ENCODE data around the gene PIK3C2A. TPM values are rescaled to one million over a fixed set of nuclear protein-coding genes. Genes with fewer than 3 reads are reported as not detected.
"Not testable (repeated sequence)": the region's sequence is repeated elsewhere in the genome, so short reads cannot be mapped to it uniquely, and the experiment has no call there.

PIK3C2A gene
- total RNA-seq, 1 donor from 2014 or later = 48.3 TPM

DNA sequence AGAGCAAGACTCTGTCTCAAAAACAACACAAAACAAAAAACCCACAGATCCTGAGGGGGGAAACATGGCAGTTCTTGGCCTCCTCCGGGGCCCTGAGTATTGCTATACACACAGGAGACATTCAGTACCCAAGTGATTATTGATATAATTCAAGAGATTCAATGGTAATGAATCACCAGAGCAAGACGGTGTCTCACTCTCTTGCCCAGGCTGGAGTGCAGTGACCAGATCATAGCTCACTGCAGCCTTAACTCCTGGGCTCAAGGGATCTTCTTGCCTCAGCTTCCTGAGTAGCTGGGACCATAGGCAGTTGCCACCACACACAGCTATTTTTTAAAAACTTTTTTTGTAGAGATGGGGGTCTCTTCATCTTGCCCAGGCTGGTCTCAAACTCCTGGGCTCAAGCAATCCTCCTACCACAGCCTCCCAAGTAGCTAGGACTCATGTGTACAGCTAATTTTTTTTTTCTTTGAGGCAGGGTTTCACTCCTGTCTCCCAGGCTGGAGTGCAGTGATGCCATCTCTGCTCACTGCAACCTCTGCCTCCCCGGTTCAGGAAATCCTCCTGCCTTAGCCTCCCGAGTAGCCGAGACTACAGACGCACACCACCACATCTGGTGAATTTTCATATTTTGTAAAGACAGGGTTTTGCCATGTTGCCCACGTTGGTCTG, 21.8 kb upstream of the PIK3C2A start:
- TF ChIP-seq, protein P1, sequence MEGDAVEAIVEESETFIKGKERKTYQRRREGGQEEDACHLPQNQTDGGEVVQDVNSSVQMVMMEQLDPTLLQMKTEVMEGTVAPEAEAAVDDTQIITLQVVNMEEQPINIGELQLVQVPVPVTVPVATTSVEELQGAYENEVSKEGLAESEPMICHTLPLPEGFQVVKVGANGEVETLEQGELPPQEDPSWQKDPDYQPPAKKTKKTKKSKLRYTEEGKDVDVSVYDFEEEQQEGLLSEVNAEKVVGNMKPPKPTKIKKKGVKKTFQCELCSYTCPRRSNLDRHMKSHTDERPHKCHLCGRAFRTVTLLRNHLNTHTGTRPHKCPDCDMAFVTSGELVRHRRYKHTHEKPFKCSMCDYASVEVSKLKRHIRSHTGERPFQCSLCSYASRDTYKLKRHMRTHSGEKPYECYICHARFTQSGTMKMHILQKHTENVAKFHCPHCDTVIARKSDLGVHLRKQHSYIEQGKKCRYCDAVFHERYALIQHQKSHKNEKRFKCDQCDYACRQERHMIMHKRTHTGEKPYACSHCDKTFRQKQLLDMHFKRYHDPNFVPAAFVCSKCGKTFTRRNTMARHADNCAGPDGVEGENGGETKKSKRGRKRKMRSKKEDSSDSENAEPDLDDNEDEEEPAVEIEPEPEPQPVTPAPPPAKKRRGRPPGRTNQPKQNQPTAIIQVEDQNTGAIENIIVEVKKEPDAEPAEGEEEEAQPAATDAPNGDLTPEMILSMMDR (IDR thresholded peaks at IDR 0.05; ENCODE audit: insufficient read depth, low read length, poor library complexity, severe bottlenecking) = no peak
- H3K4me3 ChIP-seq (ENCODE audit: low read depth, low read length) = no peak overlapping the region
- H3K27me3 ChIP-seq (ENCODE audit: control insufficient read depth, insufficient read depth, low read length) = no peaks in the 10 kb centered on the region
- no peaks in the 10 kb centered on the region for H3K36me3 ChIP-seq (ENCODE audit: control insufficient read depth, insufficient read depth, low read length)
- DNase-seq (ENCODE audit: low read depth) = no peak

DNA sequence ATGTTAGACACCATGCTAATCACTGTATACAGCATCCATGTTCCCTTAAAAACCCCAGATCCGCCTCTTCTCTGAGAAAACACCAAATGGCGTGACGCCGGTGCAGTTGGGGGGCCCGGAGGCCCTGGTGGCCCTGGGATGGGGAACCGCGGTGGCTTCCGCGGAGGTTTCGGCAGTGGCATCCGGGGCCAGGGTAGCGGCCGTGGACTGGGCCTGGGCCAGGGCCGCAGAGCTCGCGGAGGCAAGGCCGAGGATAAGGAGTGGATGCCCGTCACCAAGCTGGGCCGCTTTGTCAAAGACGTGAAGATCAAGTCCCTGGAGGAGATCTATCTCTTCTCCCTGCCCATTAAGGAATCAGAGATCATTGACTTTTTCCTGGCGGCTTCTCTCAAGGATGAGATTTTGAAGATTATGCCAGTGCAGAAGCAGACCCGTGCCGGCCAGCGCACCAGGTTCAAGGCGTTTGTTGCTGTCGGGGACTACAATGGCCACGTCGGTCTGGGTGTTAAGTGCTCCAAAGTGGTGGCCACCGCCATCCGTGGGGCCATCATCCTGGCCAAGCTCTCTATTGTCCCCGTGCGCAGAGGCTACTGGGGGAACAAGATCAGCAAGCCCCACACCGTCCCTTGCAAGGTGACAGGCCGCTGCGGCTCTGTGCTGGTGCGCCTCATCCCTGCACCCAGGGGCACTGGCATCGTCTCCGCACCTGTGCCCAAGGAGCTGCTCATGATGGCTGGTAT, 20.6 kb upstream of the PIK3C2A start:
- DNase-seq (ENCODE audit: low read depth); H3K27me3 ChIP-seq (ENCODE audit: control insufficient read depth, insufficient read depth, low read length); H3K36me3 ChIP-seq (ENCODE audit: control insufficient read depth, insufficient read depth, low read length); H3K4me3 ChIP-seq (ENCODE audit: low read depth, low read length): not testable (repeated sequence)

DNA sequence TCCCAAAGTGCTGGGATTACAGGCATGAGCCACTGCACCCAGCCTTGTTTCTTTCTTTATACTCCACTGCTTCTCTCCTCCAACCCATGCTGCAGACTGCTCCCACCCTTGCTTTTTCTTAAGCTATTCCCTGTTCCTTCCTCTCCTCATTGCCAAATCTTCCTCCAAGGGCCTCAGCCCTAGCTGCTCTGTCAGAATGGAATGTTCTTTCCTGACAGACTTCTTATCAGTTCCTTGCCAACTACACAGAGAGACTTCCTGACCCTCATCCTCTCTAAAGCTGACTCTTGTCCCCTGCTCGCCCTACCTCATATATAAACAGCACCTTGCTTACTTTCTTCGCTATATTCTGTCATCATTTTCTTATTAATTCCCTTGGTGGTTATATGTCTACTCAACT, 16.9 kb upstream of the PIK3C2A start:
- Histone ChIP-seq H3K4me3 (ENCODE audit: low read depth, low read length) (no peak overlapping the region), H3K36me3 (ENCODE audit: control insufficient read depth, insufficient read depth, low read length) (no peaks in the 10 kb centered on the region), H3K27me3 (ENCODE audit: control insufficient read depth, insufficient read depth, low read length) (no peaks in the 10 kb centered on the region)
- TF ChIP-seq, protein P1 (IDR thresholded peaks at IDR 0.05; ENCODE audit: insufficient read depth, low read length, poor library complexity, severe bottlenecking) = no peak
- no peak for DNase-seq (ENCODE audit: low read depth)

DNA sequence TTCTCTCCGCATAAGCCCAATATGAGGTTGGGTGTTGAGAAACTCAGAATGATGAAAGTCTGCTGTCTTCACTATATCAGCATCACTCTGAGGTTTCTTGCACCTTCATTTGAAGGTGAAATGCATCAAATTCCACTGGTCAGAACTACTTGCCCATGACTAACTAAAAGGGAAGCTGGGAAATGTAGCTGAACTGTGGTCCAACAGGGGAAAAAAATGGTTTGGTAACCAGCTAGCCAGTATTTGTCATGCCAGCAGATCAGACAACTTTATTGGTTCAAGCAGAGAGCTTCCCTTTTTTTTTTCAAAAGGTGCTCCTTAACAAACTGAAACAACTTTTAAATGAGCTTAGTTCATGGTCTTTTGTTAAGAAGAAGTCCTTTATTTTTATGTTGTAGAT, 14.2 kb upstream of the PIK3C2A start:
- H3K4me3 ChIP-seq (ENCODE audit: low read depth, low read length) = no peak overlapping the region
- no peaks in the 10 kb centered on the region for H3K36me3 ChIP-seq (ENCODE audit: control insufficient read depth, insufficient read depth, low read length)
- TF ChIP-seq, protein P1 (IDR thresholded peaks at IDR 0.05; ENCODE audit: insufficient read depth, low read length, poor library complexity, severe bottlenecking) = no peak
- no peaks in the 10 kb centered on the region for H3K27me3 ChIP-seq (ENCODE audit: control insufficient read depth, insufficient read depth, low read length)
- peak; percentile 50 for DNase-seq (ENCODE audit: low read depth)

DNA sequence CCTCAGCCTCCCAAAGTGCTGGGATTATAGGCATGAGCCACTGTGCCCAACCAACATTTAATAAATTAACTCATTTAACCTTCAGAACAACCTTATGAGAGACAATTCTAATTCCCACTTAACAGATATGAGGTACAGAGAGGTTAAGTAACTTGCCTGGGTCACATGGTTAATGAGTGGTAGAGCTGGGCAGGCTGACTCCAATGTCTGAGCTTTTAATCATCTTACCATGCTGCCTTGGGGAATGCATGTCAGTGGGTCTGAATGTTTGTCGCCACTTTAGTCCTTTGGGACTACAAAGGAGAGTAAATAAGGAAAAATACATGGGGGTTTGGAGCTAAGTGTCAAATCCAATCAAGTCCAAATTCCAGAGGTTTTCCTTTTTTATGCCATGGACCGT, 11.2 kb upstream of the PIK3C2A start:
- DNase-seq (ENCODE audit: low read depth) = no peak
- Histone ChIP-seq H3K36me3 (ENCODE audit: control insufficient read depth, insufficient read depth, low read length) (no peaks in the 10 kb centered on the region), H3K27me3 (ENCODE audit: control insufficient read depth, insufficient read depth, low read length) (no peaks in the 10 kb centered on the region), H3K4me3 (ENCODE audit: low read depth, low read length) (no peak overlapping the region)
- TF ChIP-seq, protein P1 (IDR thresholded peaks at IDR 0.05; ENCODE audit: insufficient read depth, low read length, poor library complexity, severe bottlenecking) = no peak

DNA sequence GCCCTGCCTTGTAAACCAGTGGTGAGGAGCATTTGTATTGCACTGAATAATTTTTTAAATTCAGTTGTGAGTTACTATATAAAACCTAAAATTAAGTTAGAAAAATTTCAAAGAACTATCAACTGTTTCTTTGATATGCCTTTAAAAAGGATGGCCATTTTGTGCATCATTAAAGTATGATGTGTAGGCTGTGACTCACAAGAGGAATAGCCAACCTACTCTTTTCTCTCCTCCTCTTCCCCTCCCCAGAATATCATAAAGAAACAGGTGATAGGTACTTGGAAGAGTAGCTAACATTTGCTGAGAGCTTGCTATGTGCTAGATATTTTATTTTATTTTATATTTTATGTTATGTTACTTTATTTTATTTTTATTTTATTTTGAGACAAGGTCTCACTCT, 10.6 kb upstream of the PIK3C2A start:
- TF ChIP-seq, protein P1 (IDR thresholded peaks at IDR 0.05; ENCODE audit: insufficient read depth, low read length, poor library complexity, severe bottlenecking) = no peak
- Histone ChIP-seq H3K36me3 (ENCODE audit: control insufficient read depth, insufficient read depth, low read length) (no peaks in the 10 kb centered on the region), H3K27me3 (ENCODE audit: control insufficient read depth, insufficient read depth, low read length) (no peaks in the 10 kb centered on the region), H3K4me3 (ENCODE audit: low read depth, low read length) (no peak overlapping the region)
- no peak for DNase-seq (ENCODE audit: low read depth)

All from kidney epithelial cell (primary cell).